NT2/D1 (cell line): Measurements from ENCODE around the gene NOP56.

Experiments used
- YY1 ChIP-seq: IDR thresholded peaks from 2 replicates; pipeline ENCODE4 v1.6.1; 2011; ENCODE audit not compliant: insufficient read length, insufficient read depth
- ZNF274 ChIP-seq: IDR thresholded peaks from 2 replicates; pipeline ENCODE4 v1.6.1; 2011; ENCODE audit warnings: mild to moderate bottlenecking, low read depth, low read length

GRCh38 chr20:2626853-2627541, 25.4 kb upstream of the NOP56 start:
- TF ChIP-seq YY1 (no peak), ZNF274 (no peak)
